ENCODE measurements around the gene AGER. TPM values are rescaled to one million over a fixed set of nuclear protein-coding genes. Genes with fewer than 3 reads are reported as not detected.
A peak's percentile ranks its signal among the peaks of the same experiment; 100 is the strongest.

Gene AGER
- total RNA-seq, 2 donors from 2014 or later, result 4.4 TPM

GRCh38 chr6:32177788-32178546 lies 6.1 kb downstream of the AGER start, which contains the start of gene RNF5:
TSS of gene RNF5 (plus strand) at chr6:32178405. CDS start at chr6:32178512, 107 bp downstream.
- ATAC-seq, result peak; percentile 75
- peak; percentile 93 to 98 for DNase-seq
- intact Hi-C loops (cut with DNase I, micrococcal nuclease), result no loop called here

- intact Hi-C loops (cut with DNase I, micrococcal nuclease), result no loop called here
- DNase-seq (peak in 1 of 2 donors; percentile 43), ATAC-seq (peak; percentile 4)
Measured at GRCh38 chr6:32177183-32177787, 6.8 kb downstream of the AGER start.

- ATAC-seq, result no peak
- intact Hi-C loops (cut with DNase I, micrococcal nuclease), result no loop called here
- no peak for DNase-seq
Measured at GRCh38 chr6:32176476-32177182, 7.4 kb downstream of the AGER start.

GRCh38 chr6:32175711-32176475 lies 8.2 kb downstream of the AGER start, which contains the start of gene AGPAT1:
TSS of gene AGPAT1 (minus strand) at chr6:32176084. CDS start at chr6:32171496, 4,588 bp downstream.
- DNase-seq (peak; percentile 98 to 99), ATAC-seq (peak; percentile 68)
- intact Hi-C loops (cut with DNase I, micrococcal nuclease), result no loop called here

GRCh38 chr6:32175322-32175710 lies 8.7 kb downstream of the AGER start:
- ATAC-seq (no peak), DNase-seq (peak in 1 of 2 donors; percentile 30)
- intact Hi-C loops (cut with DNase I, micrococcal nuclease), result no loop called here

- ATAC-seq (no peak), DNase-seq (no peak)
- intact Hi-C loops (cut with DNase I, micrococcal nuclease), result no loop called here
Measured at GRCh38 chr6:32174416-32174815, 9.6 kb downstream of the AGER start.

DNA sequence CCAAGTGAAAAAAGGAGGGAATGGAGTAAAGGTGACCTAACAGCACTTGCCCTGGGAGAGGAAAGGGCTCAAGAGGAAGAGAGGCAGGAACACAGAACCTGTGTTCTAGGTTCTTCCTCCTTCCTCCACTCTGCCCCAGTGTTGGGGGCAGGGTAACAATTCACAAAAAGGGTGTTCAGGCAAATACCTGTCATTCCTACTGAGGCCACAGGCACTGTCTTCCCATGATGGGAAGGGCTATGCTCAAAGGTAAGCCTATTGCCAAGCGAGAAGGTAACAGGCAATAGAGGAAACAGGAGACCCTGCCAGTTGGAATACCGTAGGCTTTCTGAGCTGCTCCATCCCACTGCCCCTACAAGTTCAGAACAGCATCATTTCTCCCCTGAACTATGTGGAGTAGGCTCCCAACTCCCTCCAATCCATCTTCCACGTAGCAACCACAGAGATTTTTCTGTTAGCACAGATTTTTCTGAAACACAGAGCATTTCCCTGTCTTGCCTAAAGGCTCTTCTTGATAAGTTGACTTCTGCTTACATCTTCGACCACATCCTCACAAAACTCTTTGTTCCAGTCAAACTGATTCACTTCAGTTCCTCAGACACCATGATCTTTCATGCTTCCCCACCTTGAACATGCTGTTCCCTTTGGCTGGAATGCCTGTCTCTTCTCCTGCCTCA lies 10.9 kb downstream of the AGER start:
- no peak for DNase-seq
- ATAC-seq, result no peak
- intact Hi-C loops (cut with DNase I, micrococcal nuclease), result no loop called here

DNA sequence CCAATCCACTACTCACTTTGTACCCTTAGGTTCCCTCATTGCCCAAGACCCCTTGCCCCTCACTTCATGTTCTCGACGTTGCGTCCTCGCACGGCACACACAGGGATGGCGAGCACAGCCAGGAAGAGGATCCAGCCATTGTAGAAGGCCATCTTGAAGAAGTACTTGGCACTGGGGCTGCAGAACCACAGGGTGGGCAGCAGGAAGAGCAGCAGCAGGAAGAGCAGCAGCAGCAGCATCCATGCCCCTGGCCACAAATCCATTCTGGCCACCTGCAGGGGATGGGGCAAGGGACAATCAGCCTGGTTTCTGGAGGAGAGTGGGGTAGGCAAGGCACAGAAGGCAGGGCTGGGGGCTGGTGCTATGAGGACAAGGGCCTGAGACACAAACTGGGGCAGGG lies 12.8 kb downstream of the AGER start:
- ATAC-seq (no peak), DNase-seq (no peak)
- intact Hi-C loops (cut with DNase I, micrococcal nuclease), result no loop called here

GRCh38 chr6:32170294-32170693 lies 13.8 kb downstream of the AGER start:
- ATAC-seq, result no peak
- no peak for DNase-seq
- intact Hi-C loops (cut with DNase I, micrococcal nuclease), result no loop called here

GRCh38 chr6:32168807-32169591 lies 15.1 kb downstream of the AGER start:
- no peak for DNase-seq
- intact Hi-C loops (cut with DNase I, micrococcal nuclease), result no loop called here
- ATAC-seq, result peak; percentile 10

- DNase-seq, result no peak
- intact Hi-C loops (cut with DNase I, micrococcal nuclease), result no loop called here
Measured at GRCh38 chr6:32168350-32168749, 15.7 kb downstream of the AGER start.

GRCh38 chr6:32167761-32168262 lies 16.2 kb downstream of the AGER start:
- DNase-seq, result no peak
- intact Hi-C loops (cut with DNase I, micrococcal nuclease), result no loop called here
- no peak for ATAC-seq

More at GRCh38 chr6:32168350-32168749, 15.7 kb downstream of the AGER start:
- ATAC-seq, result peak; percentile 3

GRCh38 chr6:32167154-32167760 lies 16.8 kb downstream of the AGER start:
- DNase-seq, result no peak

DNA sequence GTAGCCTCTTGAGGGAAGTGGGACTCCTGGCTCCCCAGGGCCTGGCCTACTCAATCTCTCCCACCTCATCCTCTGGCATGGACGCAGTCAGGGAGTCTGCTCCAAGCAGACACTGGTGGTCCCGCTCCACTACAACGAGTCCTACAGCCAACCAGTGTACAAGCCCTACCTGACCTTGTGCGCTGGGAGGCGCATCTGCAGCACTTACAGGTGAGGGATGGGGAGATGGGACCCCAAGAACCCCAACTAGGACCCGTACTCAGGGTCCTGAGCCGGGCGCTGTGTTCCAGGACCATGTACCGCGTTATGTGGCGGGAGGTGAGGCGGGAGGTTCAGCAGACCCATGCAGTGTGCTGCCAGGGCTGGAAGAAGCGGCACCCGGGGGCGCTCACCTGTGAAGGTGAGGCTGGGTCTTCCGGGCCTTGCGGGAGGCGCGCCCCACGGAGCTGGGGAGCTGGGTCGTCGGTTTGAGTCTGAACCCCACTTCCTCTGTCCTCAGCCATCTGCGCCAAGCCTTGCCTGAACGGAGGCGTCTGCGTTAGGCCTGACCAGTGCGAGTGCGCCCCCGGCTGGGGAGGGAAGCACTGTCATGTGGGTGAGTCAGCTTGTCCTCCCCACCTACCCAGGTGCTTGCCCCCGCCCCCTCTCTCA lies 17.5 kb downstream of the AGER start:
- intact Hi-C loops (cut with DNase I, micrococcal nuclease), result no loop called here
- DNase-seq (peak in 1 of 2 donors; percentile 8), ATAC-seq (no peak)

More at GRCh38 chr6:32167154-32167760, 16.8 kb downstream of the AGER start:
- peak; percentile 11 for ATAC-seq
- intact Hi-C loops (cut with DNase I, micrococcal nuclease), result no loop called here

DNA sequence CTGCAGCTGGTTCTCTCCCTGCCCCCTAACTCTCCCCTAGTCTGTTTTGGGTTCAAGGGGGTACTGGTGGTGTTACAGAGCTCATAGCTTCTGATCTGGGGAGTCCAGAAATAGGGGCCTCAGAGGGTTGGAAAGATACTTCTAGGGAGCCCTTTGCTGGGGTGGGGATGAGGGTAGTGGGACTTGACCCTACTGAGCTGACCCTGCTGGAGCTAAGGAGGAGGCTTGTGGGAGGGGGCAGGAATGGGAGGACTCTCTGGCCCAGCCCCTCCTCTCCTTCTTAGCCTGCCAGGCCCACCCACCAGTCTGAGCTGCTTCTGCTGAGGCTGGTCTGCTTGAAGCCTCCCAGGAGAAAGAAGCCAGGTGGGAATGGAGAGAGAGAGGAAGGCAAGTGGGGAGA lies 19.8 kb downstream of the AGER start, which contains the start of gene EGFL8:
Gene EGFL8 (plus strand): TSS at position 301 of the 400 bp plus-strand sequence. CDS start 1,571 bp downstream, outside the sequence.
- intact Hi-C loops (cut with DNase I, micrococcal nuclease), result no loop called here
- DNase-seq (no peak), ATAC-seq (no peak)

DNA sequence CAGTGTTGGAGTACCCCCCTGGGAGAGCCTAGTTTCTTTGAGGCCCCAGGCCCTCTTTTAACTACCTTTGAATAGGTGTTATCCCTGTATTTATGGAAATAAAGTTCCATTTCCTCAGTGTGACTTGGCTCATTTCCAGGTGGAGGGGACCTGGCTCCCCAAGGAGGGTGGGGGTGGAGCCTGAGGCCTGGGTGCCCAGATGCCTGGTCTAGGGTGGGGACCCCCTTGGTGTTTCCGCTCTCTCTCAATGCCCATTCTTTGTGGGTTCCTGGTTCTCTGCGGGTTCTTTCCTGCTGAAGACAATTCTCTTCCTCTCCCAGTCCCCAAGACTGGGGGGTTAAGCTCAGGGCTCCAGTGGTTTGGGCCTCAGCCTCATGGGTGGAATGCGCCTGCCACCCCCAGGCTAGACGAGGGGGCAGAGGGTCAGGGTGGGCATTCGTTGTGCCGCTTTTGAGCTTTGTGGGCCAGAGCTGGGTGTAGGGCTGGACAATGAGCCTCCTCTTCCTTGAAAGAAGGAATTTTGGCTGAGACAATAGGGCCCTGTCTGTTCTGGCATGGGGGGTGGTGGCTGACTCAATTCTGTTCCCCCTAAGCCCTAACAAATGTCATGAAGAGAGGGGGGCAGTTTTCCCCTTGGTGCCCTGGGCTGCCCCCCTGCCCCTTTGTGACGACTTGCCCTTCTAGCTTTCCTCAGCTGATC lies 20.3 kb downstream of the AGER start:
- intact Hi-C loops (cut with DNase I, micrococcal nuclease), result no loop called here
- DNase-seq (no peak), ATAC-seq (no peak)
